ENCODE results near the gene THEMIS.

GRCh38 chr6:127879685-127880084, 21.2 kb downstream of the THEMIS start:
- TF ChIP-seq POLR2AphosphoS5 (IDR thresholded peaks at IDR 0.05; ENCODE audit: low read depth, low read length) (no peak), CTCF (IDR thresholded peaks at IDR 0.05) (no peak), SIN3A (IDR thresholded peaks at IDR 0.05; ENCODE audit: borderline replicate concordance, insufficient read depth, low read depth, low read length) (no peak)

Data from Panc1 (cell line).